ENCODE results near the gene APOO.

DNA sequence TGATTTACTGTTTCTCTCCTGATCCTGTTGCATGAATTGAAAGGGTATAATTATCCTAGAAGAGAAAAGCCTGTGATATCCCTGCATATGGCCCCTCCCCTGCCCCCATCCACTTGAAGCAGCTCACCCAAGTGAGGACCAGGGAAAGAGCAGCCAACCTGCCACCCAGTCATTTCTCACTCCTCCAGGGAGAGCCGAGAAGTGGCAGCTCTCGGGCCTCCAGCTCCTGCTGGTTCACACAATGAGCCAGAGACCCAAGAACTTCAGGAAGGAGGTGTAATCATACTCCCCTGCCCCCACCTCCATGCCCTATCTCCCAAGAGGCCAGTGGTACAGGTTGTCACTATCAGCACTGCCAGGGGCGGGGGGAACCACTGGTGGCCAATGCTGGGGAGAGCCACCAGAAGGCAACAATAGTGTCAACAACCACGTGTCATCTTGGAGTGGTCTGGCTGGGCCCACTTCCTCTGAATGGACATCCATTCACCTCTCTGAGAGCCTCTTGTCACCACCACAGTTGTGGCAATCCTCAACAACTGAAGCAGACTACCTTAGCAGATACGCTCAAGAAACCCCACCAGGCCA is 42.9 kb downstream of the APOO start:
- TF ChIP-seq CTCF (IDR thresholded peaks at IDR 0.05) (no peak), POLR2A (IDR thresholded peaks at IDR 0.05) (no peak)
